Astrocyte of the spinal cord (primary cell): ENCODE measurements around the gene ITPKA.

Experiments
- DNase-seq: peaks from one replicate; pipeline ENCODE4 v3.0.0; 2011; ENCODE audit warnings: low read depth, low spot score
- H3K4me3 ChIP-seq: 2 replicates; pipeline ENCODE4 v1.5.1; 2011; ENCODE audit warnings: low read depth, mild to moderate bottlenecking, low read length, moderate library complexity
- CTCF ChIP-seq: IDR thresholded peaks from 2 replicates; pipeline ENCODE4 v1.5.1; 2012; ENCODE audit warnings: low read depth, mild to moderate bottlenecking, low read length, inconsistent platforms
- in situ Hi-C: cut with HindIII; loops from 2 replicates; pipeline ENCODE4 v1.10.0; 2017; ENCODE audit warnings: low sequenced_read_pairs

The ITPKA gene

GRCh38 chr15:41501931-41502794, 8.5 kb downstream of the ITPKA start:
- H3K4me3 ChIP-seq: no peak overlapping the region
- no peak for DNase-seq
- in situ Hi-C loops: no loop called here
- no peak for TF ChIP-seq CTCF

- no peak for DNase-seq
- H3K4me3 ChIP-seq: no peak overlapping the region
- TF ChIP-seq CTCF: no peak
- in situ Hi-C loops: no loop called here
These were observed 9.4 kb downstream of the ITPKA start for GRCh38 chr15:41502795-41503668.

GRCh38 chr15:41503669-41504010, 10.0 kb downstream of the ITPKA start:
- H3K4me3 ChIP-seq: no peak overlapping the region
- in situ Hi-C loops: no loop called here
- TF ChIP-seq CTCF: no peak
- DNase-seq: no peak

GRCh38 chr15:41504751-41505492, 11.2 kb downstream of the ITPKA start:
- in situ Hi-C loops: no loop called here
- H3K4me3 ChIP-seq: no peak overlapping the region

GRCh38 chr15:41505776-41506175, 12.1 kb downstream of the ITPKA start:
- TF ChIP-seq CTCF: no peak
- DNase-seq: no peak
- H3K4me3 ChIP-seq: no peak overlapping the region
- in situ Hi-C loops: no loop called here

More at GRCh38 chr15:41504751-41505492, 11.2 kb downstream of the ITPKA start:
- no peak for TF ChIP-seq CTCF
- no peak for DNase-seq

GRCh38 chr15:41506796-41507341, 13.2 kb downstream of the ITPKA start:
- in situ Hi-C loops: no loop called here
- no peak for TF ChIP-seq CTCF
- H3K4me3 ChIP-seq: no peak overlapping the region
- DNase-seq: no peak
